Mucosa of rectum (tissue), 2 donors: ENCODE results near the gene SLC16A7.

Experiments used
- H3K27ac ChIP-seq, 2 donors: one replicate each; pipeline ENCODE4 v1.7.0; 2013; ENCODE audit warnings: inconsistent platforms in 2 of 2, low read depth in 2 of 2, low read length in 2 of 2
- H3K27me3 ChIP-seq, 2 donors: one replicate each; pipeline ENCODE4 v1.7.0; 2013; ENCODE audit warnings: low read length in 2 of 2; ENCODE audit not compliant: control insufficient read depth in 2 of 2, insufficient read depth in 2 of 2
- H3K36me3 ChIP-seq, 2 donors: one replicate each; pipeline ENCODE4 v1.7.0; 2013; ENCODE audit warnings: low read length in 2 of 2; ENCODE audit not compliant: control insufficient read depth in 2 of 2, insufficient read depth in 2 of 2
- H3K4me1 ChIP-seq, 2 donors: one replicate each; pipeline ENCODE4 v1.7.0; 2013; ENCODE audit warnings: low read length in 2 of 2, mild to moderate bottlenecking in 1 of 2; ENCODE audit not compliant: control insufficient read depth in 2 of 2, insufficient read depth in 2 of 2
- H3K4me3 ChIP-seq, 2 donors: one replicate each; pipeline ENCODE4 v1.7.0; 2013; ENCODE audit warnings: low read length in 2 of 2
- H3K9ac ChIP-seq, 2 donors: one replicate each; pipeline ENCODE4 v1.7.0; 2013; ENCODE audit warnings: low read length in 2 of 2, low read depth in 1 of 2, mild to moderate bottlenecking in 1 of 2
- H3K9me3 ChIP-seq, 2 donors: one replicate each; pipeline ENCODE4 v1.7.0; 2013; ENCODE audit warnings: low read length in 2 of 2; ENCODE audit not compliant: control insufficient read depth in 2 of 2
- donor health status: healthy.
- donor health status: Normal muscosa, but diverticular disease.

The SLC16A7 gene

GRCh38 chr12:59660921-59661597 lies 65.2 kb downstream of the SLC16A7 start:
- H3K27ac ChIP-seq: no peak overlapping the region
- no peak overlapping the region for H3K4me3 ChIP-seq
- H3K9ac ChIP-seq: no peak overlapping the region
- H3K9me3 ChIP-seq: no peaks in the 10 kb centered on the region
- H3K36me3 ChIP-seq: peaks cover 0 to 2% of the 10 kb centered on the region in 2 donors
- H3K4me1 ChIP-seq: no peaks in the 10 kb centered on the region
- no peaks in the 10 kb centered on the region for H3K27me3 ChIP-seq

GRCh38 chr12:59664495-59664894 lies 68.7 kb downstream of the SLC16A7 start:
- H3K27ac ChIP-seq: no peak overlapping the region
- H3K4me3 ChIP-seq: no peak overlapping the region
- H3K9me3 ChIP-seq: peaks cover 0 to 3% of the 10 kb centered on the region in 2 donors
- no peak overlapping the region for H3K9ac ChIP-seq
- no peaks in the 10 kb centered on the region for H3K27me3 ChIP-seq
- no peaks in the 10 kb centered on the region for H3K36me3 ChIP-seq
- H3K4me1 ChIP-seq: no peaks in the 10 kb centered on the region

GRCh38 chr12:59665701-59666100 lies 69.9 kb downstream of the SLC16A7 start:
- H3K4me1 ChIP-seq: no peaks in the 10 kb centered on the region
- H3K36me3 ChIP-seq: no peaks in the 10 kb centered on the region
- no peak overlapping the region for H3K27ac ChIP-seq
- H3K4me3 ChIP-seq: no peak overlapping the region
- H3K27me3 ChIP-seq: no peaks in the 10 kb centered on the region
- H3K9ac ChIP-seq: no peak overlapping the region
- peaks cover 0 to 3% of the 10 kb centered on the region in 2 donors for H3K9me3 ChIP-seq

GRCh38 chr12:59668674-59669073 lies 72.8 kb downstream of the SLC16A7 start:
- Histone ChIP-seq H3K9ac (no peak overlapping the region), H3K27ac (no peak overlapping the region), H3K36me3 (no peaks in the 10 kb centered on the region), H3K4me3 (no peak overlapping the region), H3K27me3 (no peaks in the 10 kb centered on the region), H3K4me1 (no peaks in the 10 kb centered on the region), H3K9me3 (peaks cover 0 to 3% of the 10 kb centered on the region in 2 donors)

GRCh38 chr12:59672273-59672672 lies 76.4 kb downstream of the SLC16A7 start:
- Histone ChIP-seq H3K36me3 (no peaks in the 10 kb centered on the region), H3K27me3 (no peaks in the 10 kb centered on the region), H3K27ac (no peak overlapping the region), H3K9ac (no peak overlapping the region), H3K4me3 (no peak overlapping the region), H3K4me1 (no peaks in the 10 kb centered on the region), H3K9me3 (peaks cover 0 to 3% of the 10 kb centered on the region in 2 donors)

- H3K9me3 ChIP-seq: no peaks in the 10 kb centered on the region
- H3K4me3 ChIP-seq: no peak overlapping the region
- no peaks in the 10 kb centered on the region for H3K4me1 ChIP-seq
- H3K9ac ChIP-seq: no peak overlapping the region
- no peak overlapping the region for H3K27ac ChIP-seq
- no peaks in the 10 kb centered on the region for H3K36me3 ChIP-seq
- no peaks in the 10 kb centered on the region for H3K27me3 ChIP-seq
Measured at GRCh38 chr12:59675461-59675860, 79.6 kb downstream of the SLC16A7 start.

- no peak overlapping the region for H3K27ac ChIP-seq
- H3K4me1 ChIP-seq: no peaks in the 10 kb centered on the region
Measured at GRCh38 chr12:59677857-59678256, 82.0 kb downstream of the SLC16A7 start.

GRCh38 chr12:59678759-59679411 lies 83.1 kb downstream of the SLC16A7 start:
- Histone ChIP-seq H3K9ac (no peak overlapping the region), H3K4me3 (no peak overlapping the region), H3K27ac (no peak overlapping the region), H3K27me3 (no peaks in the 10 kb centered on the region), H3K9me3 (no peaks in the 10 kb centered on the region), H3K4me1 (no peaks in the 10 kb centered on the region), H3K36me3 (no peaks in the 10 kb centered on the region)

More at GRCh38 chr12:59677857-59678256, 82.0 kb downstream of the SLC16A7 start:
- Histone ChIP-seq H3K36me3 (no peaks in the 10 kb centered on the region), H3K4me3 (no peak overlapping the region), H3K9me3 (no peaks in the 10 kb centered on the region), H3K9ac (no peak overlapping the region), H3K27me3 (no peaks in the 10 kb centered on the region)

- no peaks in the 10 kb centered on the region for H3K9me3 ChIP-seq
- H3K27ac ChIP-seq: no peak overlapping the region
- no peaks in the 10 kb centered on the region for H3K4me1 ChIP-seq
Measured at GRCh38 chr12:59689776-59690175, 93.9 kb downstream of the SLC16A7 start.

GRCh38 chr12:59695379-59695778 lies 99.5 kb downstream of the SLC16A7 start:
- H3K4me1 ChIP-seq: no peaks in the 10 kb centered on the region
- H3K36me3 ChIP-seq: no peaks in the 10 kb centered on the region
- no peak overlapping the region for H3K27ac ChIP-seq
- H3K4me3 ChIP-seq: no peak overlapping the region
- no peak overlapping the region for H3K9ac ChIP-seq
- H3K9me3 ChIP-seq: no peaks in the 10 kb centered on the region
- no peaks in the 10 kb centered on the region for H3K27me3 ChIP-seq

More at GRCh38 chr12:59689776-59690175, 93.9 kb downstream of the SLC16A7 start:
- Histone ChIP-seq H3K27me3 (no peaks in the 10 kb centered on the region), H3K9ac (no peak overlapping the region), H3K4me3 (no peak overlapping the region), H3K36me3 (no peaks in the 10 kb centered on the region)
